GM21390 (cell line): ENCODE data around the gene TTC9C.
"Not testable (repeated sequence)": the region's sequence is repeated elsewhere in the genome, so short reads cannot be mapped to it uniquely, and the experiment has no call there.

Experiments
- ATAC-seq: cut with Tn5 transposase; IDR thresholded peaks from one replicate; pipeline ENCODE4 v1.9.1; 2021; ENCODE audit not compliant: unreplicated experiment

Gene TTC9C

GRCh38 chr11:62709247-62710000 is 18.9 kb upstream of the TTC9C start:
- peak; percentile 67 for ATAC-seq

- no peak for ATAC-seq
Observed at GRCh38 chr11:62710001-62710345, 18.3 kb upstream of the TTC9C start.

GRCh38 chr11:62712276-62712812 is 15.9 kb upstream of the TTC9C start:
- no peak for ATAC-seq

GRCh38 chr11:62712861-62713260 is 15.4 kb upstream of the TTC9C start:
- no peak for ATAC-seq

- no peak for ATAC-seq
Observed at GRCh38 chr11:62713343-62713742, 14.9 kb upstream of the TTC9C start.

- ATAC-seq: no peak
Observed at GRCh38 chr11:62715150-62716130, 12.8 kb upstream of the TTC9C start.

- no peak for ATAC-seq
Observed at GRCh38 chr11:62716206-62716605, 12.1 kb upstream of the TTC9C start.

GRCh38 chr11:62716816-62717215 is 11.5 kb upstream of the TTC9C start:
- ATAC-seq: no peak

- no peak for ATAC-seq
Observed at GRCh38 chr11:62719302-62719978, 8.8 kb upstream of the TTC9C start.

GRCh38 chr11:62721994-62722393 is 6.3 kb upstream of the TTC9C start:
- ATAC-seq: no peak

GRCh38 chr11:62724171-62724570 is 4.1 kb upstream of the TTC9C start:
- ATAC-seq: no peak

GRCh38 chr11:62725646-62726045 is 2.6 kb upstream of the TTC9C start:
- ATAC-seq: no peak

GRCh38 chr11:62726156-62726914 is 2.0 kb upstream of the TTC9C start:
- ATAC-seq: no peak

GRCh38 chr11:62726915-62727164 is 1.4 kb upstream of the TTC9C start:
- ATAC-seq: peak; percentile 12

GRCh38 chr11:62727165-62727871 is 968 bp upstream of the TTC9C start, which contains the start of gene HNRNPUL2:
Gene HNRNPUL2, minus strand, starts transcription at chr11:62727457. Its CDS starts 301 bp downstream, at chr11:62727156.
- ATAC-seq: peak; percentile 69

GRCh38 chr11:62727872-62728170 is 465 bp upstream of the TTC9C start:
- ATAC-seq: peak; percentile 49

GRCh38 chr11:62730076-62730475 is 1.8 kb downstream of the TTC9C start:
- ATAC-seq: not testable (repeated sequence)

- ATAC-seq: no peak
Observed at GRCh38 chr11:62732830-62733229, 4.5 kb downstream of the TTC9C start.

GRCh38 chr11:62737196-62737595 is 8.9 kb downstream of the TTC9C start:
- no peak for ATAC-seq

GRCh38 chr11:62747475-62748160 is 19.3 kb downstream of the TTC9C start:
- no peak for ATAC-seq
